ENCODE measurements around the gene RBM11. TPM values are rescaled to one million over a fixed set of nuclear protein-coding genes. Genes with fewer than 3 reads are reported as not detected.

RBM11 gene
- total RNA-seq, 1 experiment from 2014 or later: 4.5 TPM

- no peak overlapping the region for H3K4me3 ChIP-seq
- ChIA-PET CTCF (no interaction called here), POLR2A (ENCODE audit: unreplicated experiment) (no interaction called here)
- H3K9me2 ChIP-seq (ENCODE audit: insufficient read depth): no peaks in the 10 kb centered on the region
- H3K27me3 ChIP-seq (ENCODE audit: insufficient read depth, low read depth): no peaks in the 10 kb centered on the region
- no peak overlapping the region for H3K27ac ChIP-seq
- intact Hi-C loops (cut with micrococcal nuclease; ENCODE audit: unreplicated experiment): no loop called here
- no peaks in the 10 kb centered on the region for H3K36me3 ChIP-seq (ENCODE audit: low read depth)
- no TSS peak for BruUV-seq (replicated peaks)
- no peak for TF ChIP-seq EZH2 (IDR thresholded peaks at IDR 0.05; ENCODE audit: low read depth)
- TF ChIP-seq CTCF (conservative IDR thresholded peaks at IDR 0.05): no peak
- H2AFZ ChIP-seq: no peak overlapping the region
- no peak for DNase-seq
- no peak overlapping the region for H3K4me2 ChIP-seq
- H4K20me1 ChIP-seq (ENCODE audit: insufficient read depth): no peaks in the 10 kb centered on the region
- no peaks in the 10 kb centered on the region for H3K9me3 ChIP-seq (ENCODE audit: insufficient read depth, low read depth)
- no peaks in the 10 kb centered on the region for H3F3A ChIP-seq (ENCODE audit: insufficient read depth, low read depth)
- H3K79me2 ChIP-seq (ENCODE audit: low read depth): no peaks in the 10 kb centered on the region
- no peaks in the 10 kb centered on the region for H3K4me1 ChIP-seq (replicated peaks; ENCODE audit: insufficient read depth)
Observed at GRCh38 chr21:14262039-14262438, 46.1 kb downstream of the RBM11 start.

GRCh38 chr21:14263879-14264278 is 47.9 kb downstream of the RBM11 start:
- H3K9me3 ChIP-seq (ENCODE audit: insufficient read depth, low read depth): no peaks in the 10 kb centered on the region
- ChIA-PET CTCF (no interaction called here), POLR2A (ENCODE audit: unreplicated experiment) (no interaction called here)
- no peaks in the 10 kb centered on the region for H3K9me2 ChIP-seq (ENCODE audit: insufficient read depth)
- no TSS peak for BruUV-seq (replicated peaks)
- H2AFZ ChIP-seq: no peak overlapping the region
- no peak overlapping the region for H3K4me3 ChIP-seq
- no peak overlapping the region for H3K27ac ChIP-seq
- H3K4me1 ChIP-seq (replicated peaks; ENCODE audit: insufficient read depth): no peaks in the 10 kb centered on the region
- H3K36me3 ChIP-seq (ENCODE audit: low read depth): no peaks in the 10 kb centered on the region
- H3K4me2 ChIP-seq: no peak overlapping the region
- no peaks in the 10 kb centered on the region for H3K27me3 ChIP-seq (ENCODE audit: insufficient read depth, low read depth)
- H3K79me2 ChIP-seq (ENCODE audit: low read depth): no peaks in the 10 kb centered on the region
- DNase-seq: no peak
- H4K20me1 ChIP-seq (ENCODE audit: insufficient read depth): no peaks in the 10 kb centered on the region
- intact Hi-C loops (cut with micrococcal nuclease; ENCODE audit: unreplicated experiment): no loop called here
- no peaks in the 10 kb centered on the region for H3F3A ChIP-seq (ENCODE audit: insufficient read depth, low read depth)
- TF ChIP-seq EZH2 (IDR thresholded peaks at IDR 0.05; ENCODE audit: low read depth): no peak
- TF ChIP-seq CTCF (conservative IDR thresholded peaks at IDR 0.05): no peak

GRCh38 chr21:14265023-14265422 is 49.1 kb downstream of the RBM11 start:
- H3K9me2 ChIP-seq (ENCODE audit: insufficient read depth): no peaks in the 10 kb centered on the region
- H3K27me3 ChIP-seq (ENCODE audit: insufficient read depth, low read depth): no peaks in the 10 kb centered on the region
- no peaks in the 10 kb centered on the region for H3K36me3 ChIP-seq (ENCODE audit: low read depth)
- DNase-seq: no peak
- no peak overlapping the region for H2AFZ ChIP-seq
- no peaks in the 10 kb centered on the region for H4K20me1 ChIP-seq (ENCODE audit: insufficient read depth)
- no peaks in the 10 kb centered on the region for H3F3A ChIP-seq (ENCODE audit: insufficient read depth, low read depth)
- no TSS peak for BruUV-seq (replicated peaks)
- no peak overlapping the region for H3K4me2 ChIP-seq
- no peaks in the 10 kb centered on the region for H3K4me1 ChIP-seq (replicated peaks; ENCODE audit: insufficient read depth)
- POLR2A ChIA-PET (ENCODE audit: unreplicated experiment): no interaction called here
- no peak overlapping the region for H3K27ac ChIP-seq
- H3K4me3 ChIP-seq: no peak overlapping the region
- intact Hi-C loops (cut with micrococcal nuclease; ENCODE audit: unreplicated experiment): no loop called here
- no peaks in the 10 kb centered on the region for H3K9me3 ChIP-seq (ENCODE audit: insufficient read depth, low read depth)
- H3K79me2 ChIP-seq (ENCODE audit: low read depth): no peaks in the 10 kb centered on the region
- no peak for TF ChIP-seq EZH2 (IDR thresholded peaks at IDR 0.05; ENCODE audit: low read depth)
- no peak for TF ChIP-seq CTCF (conservative IDR thresholded peaks at IDR 0.05)
- CTCF ChIA-PET: no interaction called here

All from PC-9 (cell line).